ENCODE data around the gene ZBTB16.

DNA sequence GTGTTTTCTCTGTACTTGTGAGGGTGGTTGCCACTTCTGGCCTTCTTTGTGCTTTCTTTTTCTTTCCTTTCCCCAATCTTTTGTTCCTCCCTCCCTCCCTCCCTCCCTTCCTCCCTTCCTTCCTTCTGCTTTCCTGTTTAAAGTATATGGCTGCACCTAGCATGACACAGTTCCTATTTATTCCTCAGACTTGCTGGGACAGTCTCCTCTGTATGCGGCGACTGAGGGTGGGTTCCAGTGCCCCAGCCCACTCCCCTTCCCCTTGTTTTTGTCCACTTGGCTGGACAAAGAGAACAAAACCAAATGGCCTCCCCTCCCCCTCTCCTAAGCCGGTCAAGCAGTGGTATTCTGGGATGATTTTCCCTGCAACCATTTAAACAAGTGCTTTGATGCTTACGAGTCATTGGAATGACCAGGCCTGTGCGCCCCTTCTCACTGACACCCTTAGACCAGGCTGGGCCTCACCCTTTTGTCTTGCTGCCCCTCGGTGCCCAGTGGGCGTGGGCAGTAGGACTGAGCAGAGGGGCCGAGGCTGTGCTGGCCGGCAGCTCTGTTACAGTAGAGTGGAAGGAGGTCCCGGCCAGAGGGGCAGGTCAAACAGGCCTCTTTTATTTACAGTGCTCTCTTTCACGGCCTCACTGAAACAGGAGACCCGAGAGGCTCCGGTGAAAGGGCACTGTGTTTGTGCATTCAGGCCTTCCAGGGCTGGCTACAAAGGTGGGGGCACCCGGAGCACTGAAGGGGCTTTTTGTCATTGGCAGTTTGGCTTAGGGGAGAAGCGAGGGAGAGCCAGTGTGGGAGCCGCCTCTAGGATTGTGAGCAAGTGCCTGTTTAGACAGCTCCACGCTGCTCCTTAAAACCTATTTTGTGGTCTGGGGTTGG is 32.2 kb downstream of the ZBTB16 start:
- TF ChIP-seq, protein P1, sequence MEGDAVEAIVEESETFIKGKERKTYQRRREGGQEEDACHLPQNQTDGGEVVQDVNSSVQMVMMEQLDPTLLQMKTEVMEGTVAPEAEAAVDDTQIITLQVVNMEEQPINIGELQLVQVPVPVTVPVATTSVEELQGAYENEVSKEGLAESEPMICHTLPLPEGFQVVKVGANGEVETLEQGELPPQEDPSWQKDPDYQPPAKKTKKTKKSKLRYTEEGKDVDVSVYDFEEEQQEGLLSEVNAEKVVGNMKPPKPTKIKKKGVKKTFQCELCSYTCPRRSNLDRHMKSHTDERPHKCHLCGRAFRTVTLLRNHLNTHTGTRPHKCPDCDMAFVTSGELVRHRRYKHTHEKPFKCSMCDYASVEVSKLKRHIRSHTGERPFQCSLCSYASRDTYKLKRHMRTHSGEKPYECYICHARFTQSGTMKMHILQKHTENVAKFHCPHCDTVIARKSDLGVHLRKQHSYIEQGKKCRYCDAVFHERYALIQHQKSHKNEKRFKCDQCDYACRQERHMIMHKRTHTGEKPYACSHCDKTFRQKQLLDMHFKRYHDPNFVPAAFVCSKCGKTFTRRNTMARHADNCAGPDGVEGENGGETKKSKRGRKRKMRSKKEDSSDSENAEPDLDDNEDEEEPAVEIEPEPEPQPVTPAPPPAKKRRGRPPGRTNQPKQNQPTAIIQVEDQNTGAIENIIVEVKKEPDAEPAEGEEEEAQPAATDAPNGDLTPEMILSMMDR (IDR thresholded peaks at IDR 0.05; ENCODE audit: low read depth, low read length, missing input control) = no peak
- no peak for TF ChIP-seq TAF1 (conservative IDR thresholded peaks at IDR 0.05)
- TF ChIP-seq JUND (IDR thresholded peaks at IDR 0.05) = no peak
- TF ChIP-seq, protein P2, sequence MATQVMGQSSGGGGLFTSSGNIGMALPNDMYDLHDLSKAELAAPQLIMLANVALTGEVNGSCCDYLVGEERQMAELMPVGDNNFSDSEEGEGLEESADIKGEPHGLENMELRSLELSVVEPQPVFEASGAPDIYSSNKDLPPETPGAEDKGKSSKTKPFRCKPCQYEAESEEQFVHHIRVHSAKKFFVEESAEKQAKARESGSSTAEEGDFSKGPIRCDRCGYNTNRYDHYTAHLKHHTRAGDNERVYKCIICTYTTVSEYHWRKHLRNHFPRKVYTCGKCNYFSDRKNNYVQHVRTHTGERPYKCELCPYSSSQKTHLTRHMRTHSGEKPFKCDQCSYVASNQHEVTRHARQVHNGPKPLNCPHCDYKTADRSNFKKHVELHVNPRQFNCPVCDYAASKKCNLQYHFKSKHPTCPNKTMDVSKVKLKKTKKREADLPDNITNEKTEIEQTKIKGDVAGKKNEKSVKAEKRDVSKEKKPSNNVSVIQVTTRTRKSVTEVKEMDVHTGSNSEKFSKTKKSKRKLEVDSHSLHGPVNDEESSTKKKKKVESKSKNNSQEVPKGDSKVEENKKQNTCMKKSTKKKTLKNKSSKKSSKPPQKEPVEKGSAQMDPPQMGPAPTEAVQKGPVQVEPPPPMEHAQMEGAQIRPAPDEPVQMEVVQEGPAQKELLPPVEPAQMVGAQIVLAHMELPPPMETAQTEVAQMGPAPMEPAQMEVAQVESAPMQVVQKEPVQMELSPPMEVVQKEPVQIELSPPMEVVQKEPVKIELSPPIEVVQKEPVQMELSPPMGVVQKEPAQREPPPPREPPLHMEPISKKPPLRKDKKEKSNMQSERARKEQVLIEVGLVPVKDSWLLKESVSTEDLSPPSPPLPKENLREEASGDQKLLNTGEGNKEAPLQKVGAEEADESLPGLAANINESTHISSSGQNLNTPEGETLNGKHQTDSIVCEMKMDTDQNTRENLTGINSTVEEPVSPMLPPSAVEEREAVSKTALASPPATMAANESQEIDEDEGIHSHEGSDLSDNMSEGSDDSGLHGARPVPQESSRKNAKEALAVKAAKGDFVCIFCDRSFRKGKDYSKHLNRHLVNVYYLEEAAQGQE (IDR thresholded peaks at IDR 0.05) = no peak
- TF ChIP-seq, protein P3, sequence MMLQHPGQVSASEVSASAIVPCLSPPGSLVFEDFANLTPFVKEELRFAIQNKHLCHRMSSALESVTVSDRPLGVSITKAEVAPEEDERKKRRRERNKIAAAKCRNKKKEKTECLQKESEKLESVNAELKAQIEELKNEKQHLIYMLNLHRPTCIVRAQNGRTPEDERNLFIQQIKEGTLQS (IDR thresholded peaks at IDR 0.05) = no peak
- TF ChIP-seq, protein P4, sequence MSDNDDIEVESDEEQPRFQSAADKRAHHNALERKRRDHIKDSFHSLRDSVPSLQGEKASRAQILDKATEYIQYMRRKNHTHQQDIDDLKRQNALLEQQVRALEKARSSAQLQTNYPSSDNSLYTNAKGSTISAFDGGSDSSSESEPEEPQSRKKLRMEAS (IDR thresholded peaks at IDR 0.05) = no peak
- TF ChIP-seq HNF4A (conservative IDR thresholded peaks at IDR 0.05) = no peak
- TF ChIP-seq NR2F2 (IDR thresholded peaks at IDR 0.05) = no peak
- TF ChIP-seq SP1 (IDR thresholded peaks at IDR 0.05) = no peak
- TF ChIP-seq YY1 (IDR thresholded peaks at IDR 0.05) = no peak
- no peak for TF ChIP-seq GABPA (IDR thresholded peaks at IDR 0.05 in 1 of 2, conservative IDR thresholded peaks at IDR 0.05 in 1 of 2)

All from liver (tissue), 3 donors.